Mucosa of gallbladder (tissue), 1 donor: ENCODE results near the gene SMG6. TPM values are rescaled to one million over a fixed set of nuclear protein-coding genes. Genes with fewer than 3 reads are reported as not detected.

Experiments used
- DNase-seq: peaks from one replicate; pipeline ENCODE4 v3.0.0-alpha.2; 2020; ENCODE audit warnings: low spot score
- total RNA-seq: library from RNA; stranded (reverse); gene quantifications from one replicate; pipeline ENCODE4 v1.2.1, GENCODE V29; 2021
- donor health status: DM: no; HTN: no; CAD: no.

SMG6 gene
- total RNA-seq, 1 donor from 2014 or later: 36.9 TPM

DNA sequence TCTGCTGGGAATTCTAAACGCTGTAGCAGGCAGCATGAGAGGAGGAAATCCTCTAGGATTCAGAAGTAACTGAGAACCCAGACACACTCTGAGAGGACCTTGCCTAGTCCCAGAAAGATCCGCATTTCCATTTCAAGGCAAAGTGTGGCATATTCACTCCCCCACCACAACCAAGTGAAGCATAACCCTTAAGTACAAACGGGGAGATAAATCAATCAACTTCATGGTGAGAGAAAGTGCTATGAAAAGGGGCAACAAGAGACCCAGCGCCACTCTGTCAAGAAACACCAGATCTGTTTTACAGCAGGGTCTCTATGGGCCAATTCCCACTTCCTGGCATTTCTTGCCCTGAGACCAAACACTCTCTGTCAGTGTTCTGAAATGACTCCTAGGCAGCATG, 68.3 kb downstream of the SMG6 start:
- no peak for DNase-seq

DNA sequence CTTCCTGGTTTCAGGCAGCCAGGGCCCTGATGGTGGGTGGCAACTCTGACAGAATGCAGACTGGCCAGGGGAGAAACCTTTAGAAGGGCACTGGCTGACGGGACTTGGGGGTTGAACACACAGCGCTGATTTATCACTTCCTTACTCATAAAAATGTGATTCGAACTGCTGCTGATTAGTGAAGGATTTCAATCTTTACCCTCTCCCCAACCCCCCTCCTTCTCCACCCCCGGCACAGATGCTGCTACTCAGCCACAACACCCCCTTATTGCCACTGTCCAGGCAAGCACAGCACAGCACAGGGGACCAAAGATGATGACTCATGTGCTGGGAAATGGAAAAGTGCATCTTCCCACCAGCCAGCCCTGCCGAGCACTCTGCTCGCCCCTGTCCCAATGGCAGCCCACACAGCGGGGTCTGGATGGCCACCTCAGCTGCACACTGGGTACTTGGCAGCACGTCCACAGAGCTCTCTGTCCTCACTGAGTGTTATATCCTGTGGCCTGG, 70.1 kb downstream of the SMG6 start:
- no peak for DNase-seq

DNA sequence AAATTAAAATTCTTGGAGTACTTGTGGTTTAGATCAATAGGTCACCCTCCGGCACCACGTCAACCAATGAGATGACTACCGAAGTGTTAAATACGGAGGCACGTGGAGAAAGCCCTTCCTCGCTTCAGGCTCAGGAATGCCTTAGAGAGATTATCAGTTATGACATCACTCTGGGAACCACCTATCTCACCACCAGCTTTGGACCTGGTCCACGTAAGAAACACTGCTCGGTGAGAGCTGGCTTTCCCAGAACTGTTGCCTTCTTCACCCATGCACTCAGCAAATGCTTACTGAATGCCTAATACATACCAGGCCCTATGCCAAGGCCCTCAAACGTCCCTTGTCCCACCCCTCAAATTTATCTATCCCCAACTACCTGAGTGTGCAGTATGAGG, 71.3 kb downstream of the SMG6 start:
- no peak for DNase-seq

DNA sequence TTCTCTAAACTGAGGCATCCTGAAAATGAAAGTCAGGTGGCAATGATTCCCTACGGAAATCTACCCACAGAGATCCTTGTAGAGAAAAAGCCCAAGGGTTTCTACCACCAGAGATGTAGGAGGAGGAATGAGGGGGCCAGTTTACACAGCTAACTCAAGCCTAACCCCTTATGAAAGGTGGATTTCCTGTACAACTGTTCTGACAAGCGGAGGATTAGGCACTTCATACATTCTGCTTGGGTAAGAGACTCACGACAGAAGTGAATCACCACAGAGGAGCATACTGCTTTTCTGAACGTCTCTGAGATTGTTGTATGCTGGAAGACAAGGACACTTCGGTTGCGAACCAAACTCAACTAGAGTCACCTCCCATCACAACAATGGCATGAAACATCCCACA, 72.7 kb downstream of the SMG6 start:
- DNase-seq: no peak

DNA sequence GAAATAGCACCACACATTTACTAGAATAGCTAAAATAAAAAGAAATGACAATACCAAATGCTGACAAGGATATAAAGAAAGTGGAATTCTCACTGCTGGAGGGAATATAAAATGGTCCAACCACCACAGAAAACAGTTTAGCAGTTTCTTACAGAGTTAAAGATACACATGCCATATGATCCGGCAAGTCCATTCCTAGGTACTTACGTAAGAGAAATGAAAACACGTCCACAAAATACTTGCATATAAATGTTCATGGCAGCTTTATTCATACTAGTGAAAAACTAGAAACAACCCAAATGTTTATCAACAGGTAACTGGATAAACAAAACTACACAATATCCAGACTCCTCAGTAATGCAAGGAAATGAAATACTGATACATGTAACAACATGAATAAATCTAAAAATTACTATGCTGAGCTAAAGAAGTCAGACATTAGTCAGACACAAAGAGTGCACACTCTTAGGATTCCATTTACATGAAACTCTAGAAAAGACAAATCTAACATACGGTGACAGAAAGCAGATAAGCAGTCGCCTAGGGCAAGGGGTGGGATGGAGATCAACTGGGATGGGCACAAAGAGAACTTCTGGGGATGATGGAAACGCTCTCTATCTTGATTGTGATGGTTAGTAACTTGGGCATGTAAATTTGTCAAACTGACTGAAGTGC, 76.4 kb downstream of the SMG6 start:
- DNase-seq: no peak

DNA sequence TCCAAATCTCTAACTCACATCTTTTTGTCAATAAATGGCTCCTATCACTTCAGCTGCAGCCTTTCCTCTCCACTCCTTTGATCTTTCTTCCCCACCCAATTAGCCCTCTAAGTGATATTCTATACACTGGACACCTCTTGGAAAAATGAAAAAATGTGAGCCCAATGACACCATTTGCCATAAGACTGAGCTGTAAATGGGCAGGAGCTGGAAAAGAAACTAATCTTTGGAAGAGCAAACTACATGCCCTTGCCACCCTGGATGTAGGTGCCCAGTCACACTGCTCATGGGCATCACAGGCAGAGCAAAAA, 80.0 kb downstream of the SMG6 start:
- DNase-seq: no peak

DNA sequence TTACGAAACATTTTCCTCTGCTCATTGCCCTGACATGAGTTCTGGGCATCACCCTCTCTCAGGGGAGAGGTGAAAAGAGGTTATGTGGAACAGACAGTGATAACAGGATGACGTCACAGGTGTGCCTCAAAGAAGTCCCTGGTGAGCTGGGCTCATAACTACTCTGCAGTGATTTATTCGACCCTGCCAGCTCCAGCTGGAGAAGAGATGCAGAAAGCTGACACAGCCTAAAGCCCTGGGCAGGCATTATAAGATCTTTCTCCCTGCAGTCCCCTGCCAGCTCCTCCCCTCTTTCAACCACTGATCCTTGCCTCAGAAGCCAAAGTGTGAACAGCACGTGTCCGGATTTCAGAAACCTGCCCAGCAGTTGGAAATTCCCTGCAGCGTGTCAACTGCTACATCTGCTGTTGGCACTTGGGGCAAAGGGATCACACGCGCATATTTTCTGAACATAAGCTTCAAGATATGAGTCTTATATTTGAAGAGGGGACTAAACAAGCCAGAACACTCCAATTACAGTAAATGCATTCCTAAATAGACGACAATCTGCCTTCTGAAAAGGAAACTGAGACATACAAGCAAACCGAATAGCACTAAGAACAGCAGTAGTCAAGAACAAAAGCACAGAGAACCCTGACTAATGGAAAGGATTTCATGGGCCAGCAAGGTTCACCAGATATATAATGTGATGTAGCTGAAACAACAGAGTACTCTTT, 80.5 kb downstream of the SMG6 start:
- peak; percentile 14 for DNase-seq

DNA sequence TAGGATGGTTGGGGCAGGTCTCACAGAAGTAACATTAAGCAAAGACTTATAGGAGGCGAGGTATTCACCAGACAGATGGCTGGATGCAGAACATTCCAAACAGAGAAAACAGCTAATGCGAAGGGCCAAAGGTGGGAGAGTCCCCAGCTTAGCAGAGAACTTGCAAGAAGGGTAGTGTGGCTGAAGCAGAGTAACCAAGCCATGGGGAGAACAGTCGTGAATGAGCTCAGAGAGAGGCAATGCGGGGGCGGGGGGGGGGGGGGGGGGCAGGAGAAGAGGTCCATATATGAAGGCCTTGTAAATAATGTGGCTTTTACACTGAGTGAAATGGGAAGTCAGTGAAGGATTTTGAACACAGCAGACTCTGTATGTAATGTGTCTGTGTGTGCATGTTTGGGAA, 81.3 kb downstream of the SMG6 start:
- no peak for DNase-seq

DNA sequence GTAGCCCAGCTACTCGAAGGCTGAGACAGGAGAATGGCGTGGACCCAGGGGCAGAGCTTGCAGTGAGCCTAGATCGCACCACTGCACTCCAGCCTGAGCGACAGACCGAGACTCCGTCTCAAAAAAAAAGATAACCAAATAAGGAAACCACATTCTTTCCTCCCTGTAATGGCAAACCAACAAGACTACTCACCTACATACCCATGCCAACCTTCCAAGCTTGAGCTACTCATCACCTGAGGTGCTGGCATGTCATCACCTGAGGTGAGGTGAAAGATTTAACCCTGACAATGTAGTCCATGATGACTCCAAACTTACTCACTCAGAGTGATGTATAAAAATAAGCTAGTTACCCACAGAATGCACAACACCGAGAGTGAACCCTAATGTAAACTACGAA, 85.2 kb downstream of the SMG6 start:
- no peak for DNase-seq

DNA sequence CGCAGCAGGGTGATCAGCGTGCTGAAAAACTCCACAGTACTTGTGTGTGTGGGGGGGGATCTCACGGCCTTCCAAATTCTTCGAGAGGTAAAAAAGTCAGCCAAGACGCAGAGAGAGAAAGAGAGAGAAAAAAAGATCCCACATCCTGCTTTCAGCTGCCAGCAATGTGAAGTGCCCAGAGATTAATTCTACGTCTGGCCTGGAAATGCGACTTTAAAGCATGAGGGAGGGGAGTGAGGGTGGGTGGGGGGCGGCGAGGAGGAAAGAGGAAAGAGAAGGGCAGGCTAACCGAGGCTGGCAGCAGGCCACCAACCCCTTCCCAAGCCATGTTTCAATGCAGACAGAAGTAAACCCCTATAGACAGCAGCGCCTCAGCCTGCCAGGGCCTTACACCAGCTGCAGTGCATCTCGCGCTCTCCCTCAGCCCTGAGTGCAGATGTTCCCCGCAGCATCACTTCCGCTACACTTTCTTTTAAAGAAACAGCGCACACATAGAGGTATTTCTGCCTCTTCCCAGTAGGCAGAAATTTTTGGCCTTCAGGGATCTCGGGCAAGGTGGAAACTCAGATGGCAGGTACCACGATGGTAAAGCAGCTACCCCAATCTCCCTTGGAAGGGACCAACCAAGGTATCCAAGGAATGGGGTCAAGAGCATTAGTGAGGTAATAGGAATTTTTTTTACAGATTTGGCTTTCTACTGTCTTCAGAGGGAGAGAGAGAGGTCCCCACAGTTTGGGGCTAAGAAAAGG, 87.8 kb downstream of the SMG6 start:
- DNase-seq: peak; percentile 65

DNA sequence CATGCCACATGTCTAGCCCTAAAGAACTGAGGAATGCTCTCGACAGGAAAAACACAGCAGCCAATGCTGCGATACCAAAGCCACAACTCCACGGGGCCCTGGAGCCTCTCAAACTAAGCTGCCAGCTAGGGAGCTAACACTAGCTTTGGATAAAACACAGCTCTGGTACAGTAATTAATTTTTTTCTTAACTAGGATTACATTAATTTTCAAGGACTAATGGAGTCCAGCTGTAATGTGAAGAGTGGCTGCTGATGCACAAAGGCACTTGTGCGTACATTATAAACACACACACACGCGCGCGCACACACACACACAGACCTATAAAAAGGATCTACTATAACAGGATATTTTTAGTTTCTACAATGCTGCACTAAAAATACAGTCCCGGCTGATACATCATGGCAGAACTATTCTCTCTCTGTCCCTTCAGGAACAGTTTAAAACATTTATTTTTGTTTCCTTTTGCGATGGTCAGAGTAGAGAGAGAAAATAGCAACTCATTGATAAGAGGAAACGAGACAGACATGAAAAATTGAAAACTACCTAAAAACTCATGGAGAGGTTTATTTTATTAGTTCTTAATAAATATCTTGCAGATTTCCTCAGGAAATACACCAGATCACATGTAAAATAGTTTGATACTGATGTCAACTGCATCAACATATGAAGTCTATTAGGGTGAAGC, 88.5 kb downstream of the SMG6 start:
- no peak for DNase-seq

DNA sequence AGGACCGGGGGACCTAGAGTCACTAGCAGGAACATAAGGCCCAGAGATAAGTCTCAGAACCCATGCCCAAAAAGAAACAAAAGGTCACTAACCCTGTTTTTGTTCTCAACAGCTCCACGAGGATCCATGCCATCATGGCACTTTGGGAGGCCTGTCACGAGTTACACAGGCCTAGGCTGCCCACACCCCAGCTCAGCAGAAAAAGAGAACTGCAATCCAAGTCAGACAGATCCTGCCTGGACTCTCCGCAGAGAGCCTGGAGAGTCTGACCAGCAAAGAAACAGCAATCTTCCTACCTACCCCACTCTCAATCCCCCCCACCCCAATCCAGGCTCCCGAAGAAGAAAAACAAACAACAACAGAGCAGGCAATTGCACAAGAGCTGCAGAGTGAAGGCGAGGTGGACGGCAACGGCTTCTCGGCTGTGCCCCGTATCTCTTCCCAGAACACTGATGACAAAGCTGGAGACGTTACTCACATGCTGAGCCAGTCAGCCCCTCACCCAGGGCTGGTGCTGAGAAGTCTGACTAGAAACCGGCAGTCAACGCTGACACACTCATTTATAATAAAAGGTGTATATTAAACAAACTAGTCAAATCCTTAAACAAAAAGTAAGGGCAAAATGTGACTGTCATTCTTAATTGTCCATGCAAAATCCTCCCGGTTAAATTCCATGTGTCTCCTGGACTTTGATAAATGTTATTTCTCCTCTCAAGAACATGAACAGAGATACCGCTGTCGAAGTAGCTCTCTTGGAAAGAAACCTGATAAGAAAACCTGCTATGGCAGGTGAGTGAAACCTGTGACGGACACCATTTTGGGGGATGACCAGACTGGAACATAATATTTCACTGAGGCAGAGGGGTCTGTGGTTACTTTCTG, 89.3 kb downstream of the SMG6 start:
- peak; percentile 45 for DNase-seq

DNA sequence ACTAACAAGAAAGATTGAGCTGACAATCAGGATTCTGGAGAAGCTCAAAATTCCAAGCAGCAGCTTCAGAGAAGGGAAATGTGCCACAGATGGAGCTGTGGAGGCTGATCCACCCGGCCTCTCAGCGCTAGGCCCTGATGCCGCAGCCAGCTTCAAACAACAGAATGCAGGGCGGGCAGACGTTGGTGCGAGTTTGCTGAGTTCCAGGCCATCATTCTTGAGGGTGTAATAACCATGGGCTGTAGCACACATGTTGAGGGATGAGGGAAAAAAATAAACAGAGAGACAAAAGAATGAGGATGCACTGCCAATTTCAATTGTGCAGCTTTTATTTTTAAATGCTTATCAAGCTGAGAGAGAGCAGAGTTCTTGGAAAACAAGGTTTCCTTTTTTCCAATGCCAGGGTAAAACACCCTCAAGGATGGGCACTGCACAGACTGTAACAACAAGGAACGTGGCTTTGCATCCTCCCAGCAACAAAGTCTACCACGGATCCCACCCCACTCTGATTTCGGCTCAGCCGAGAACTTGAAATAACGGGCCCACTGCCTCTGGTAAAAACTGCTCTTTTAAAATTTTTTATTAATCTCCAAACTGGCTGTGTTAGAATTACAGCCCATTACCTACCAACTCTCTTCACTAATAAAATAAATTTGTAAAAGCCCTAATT, 90.2 kb downstream of the SMG6 start:
- no peak for DNase-seq

DNA sequence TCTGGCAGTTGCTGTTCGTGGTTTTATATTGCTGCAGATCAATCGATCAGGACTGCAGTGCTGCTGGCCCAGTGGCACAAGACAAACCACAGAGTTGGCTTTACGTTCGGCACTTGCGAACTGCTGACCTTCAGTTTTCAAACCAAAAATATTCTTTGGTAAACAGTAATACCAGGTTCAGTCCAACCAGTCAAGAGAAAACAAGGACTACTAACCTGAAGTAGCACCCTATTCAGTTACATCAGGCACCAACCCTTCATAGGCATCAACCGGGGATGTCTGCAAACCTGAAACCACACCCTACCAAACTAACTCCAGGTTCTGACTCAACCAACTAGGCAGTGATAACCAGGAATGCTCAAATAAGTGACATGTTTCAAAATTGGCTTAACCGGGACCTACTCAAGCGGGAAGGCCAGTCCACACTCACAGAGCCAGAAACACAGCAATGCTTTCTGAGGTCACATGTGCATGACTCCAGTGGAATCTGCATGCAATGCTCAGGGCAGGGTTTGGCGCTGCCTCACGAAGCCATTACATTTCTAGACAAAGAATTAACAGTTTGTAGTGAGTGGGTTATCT, 91.1 kb downstream of the SMG6 start:
- DNase-seq: no peak

DNA sequence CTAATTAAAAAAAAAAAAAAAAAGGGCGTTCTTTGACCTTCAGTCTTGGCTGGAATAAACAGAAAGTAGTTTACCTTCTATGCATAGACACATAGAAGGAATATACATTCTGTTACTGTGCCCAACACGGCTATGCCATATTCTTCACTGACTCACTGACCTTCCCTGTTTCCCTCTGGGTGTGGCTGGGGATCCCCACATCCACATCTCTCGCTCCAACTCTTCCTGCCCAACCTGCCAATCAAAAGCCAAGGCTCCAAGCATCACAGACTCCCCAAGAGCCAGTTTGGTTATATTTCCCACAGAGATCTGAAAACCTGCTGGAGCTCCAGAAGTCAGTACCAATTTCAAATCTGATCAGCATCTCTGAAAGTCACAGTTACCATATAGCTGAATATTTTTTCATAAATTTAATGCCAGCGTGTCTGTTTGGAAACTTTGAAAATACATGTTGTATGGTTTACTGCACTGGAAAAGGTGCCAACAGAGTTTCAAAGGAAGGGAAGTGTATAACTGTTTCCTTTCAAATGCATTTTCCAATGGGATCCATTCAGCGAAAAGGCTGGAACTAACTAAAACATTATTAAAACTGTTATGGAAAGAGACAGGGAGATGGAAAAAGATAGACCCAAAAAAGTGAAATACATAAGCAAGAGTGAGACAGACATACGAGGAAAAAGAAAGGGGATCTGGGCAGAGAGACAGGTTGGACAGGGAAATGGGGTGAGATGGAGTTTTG, 91.8 kb downstream of the SMG6 start:
- no peak for DNase-seq

DNA sequence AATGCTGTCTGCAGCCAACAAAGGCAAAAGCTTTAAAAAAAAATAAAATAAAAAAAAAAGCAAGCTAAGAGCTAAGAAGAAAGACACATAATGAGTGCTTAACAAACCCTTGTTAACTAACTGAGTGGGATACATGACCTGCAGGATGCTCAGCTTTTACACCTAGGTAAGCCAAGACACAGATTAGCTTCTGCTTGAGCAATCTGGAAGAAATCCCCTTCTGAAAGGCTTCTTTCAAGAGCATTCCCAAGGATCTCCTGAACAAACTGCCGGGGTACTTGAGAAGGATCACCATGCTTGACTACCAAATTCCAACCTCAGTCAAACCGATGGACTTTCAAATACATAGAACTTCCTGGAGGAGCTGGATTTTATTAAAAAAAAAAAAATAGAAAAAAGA, 92.9 kb downstream of the SMG6 start:
- no peak for DNase-seq

DNA sequence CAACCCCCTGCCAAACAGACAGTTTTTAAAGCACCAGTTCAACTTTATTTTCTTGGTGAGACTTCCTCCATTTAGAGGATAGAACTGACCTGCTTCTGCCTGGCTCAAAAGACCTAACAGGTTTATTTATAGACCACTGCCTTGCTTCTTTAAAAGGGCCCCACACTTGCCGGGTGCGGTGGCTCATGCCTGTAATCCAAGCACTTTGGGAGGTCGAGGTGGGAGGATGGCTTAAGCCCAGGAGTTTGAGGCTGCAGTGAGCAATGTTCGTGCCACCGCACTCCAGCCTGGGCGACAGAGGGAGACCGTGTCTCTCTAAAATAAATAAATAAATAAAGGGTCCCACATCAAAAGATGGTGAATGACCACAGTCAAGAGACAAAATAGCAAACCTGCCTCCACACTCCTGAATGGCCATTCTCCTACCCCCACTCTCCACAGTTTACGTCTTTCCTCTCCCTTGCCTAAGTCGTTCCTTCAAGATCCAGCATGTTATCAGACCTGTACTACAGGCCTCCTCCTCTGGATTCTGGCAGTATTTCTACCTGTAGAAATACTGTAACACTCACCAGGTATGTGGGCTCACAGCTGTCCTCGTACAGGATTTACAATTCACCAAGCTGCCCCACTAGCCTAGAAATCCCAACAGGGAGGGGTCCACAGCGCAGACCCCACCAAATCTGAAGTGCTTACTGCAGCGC, 95.6 kb downstream of the SMG6 start:
- no peak for DNase-seq

DNA sequence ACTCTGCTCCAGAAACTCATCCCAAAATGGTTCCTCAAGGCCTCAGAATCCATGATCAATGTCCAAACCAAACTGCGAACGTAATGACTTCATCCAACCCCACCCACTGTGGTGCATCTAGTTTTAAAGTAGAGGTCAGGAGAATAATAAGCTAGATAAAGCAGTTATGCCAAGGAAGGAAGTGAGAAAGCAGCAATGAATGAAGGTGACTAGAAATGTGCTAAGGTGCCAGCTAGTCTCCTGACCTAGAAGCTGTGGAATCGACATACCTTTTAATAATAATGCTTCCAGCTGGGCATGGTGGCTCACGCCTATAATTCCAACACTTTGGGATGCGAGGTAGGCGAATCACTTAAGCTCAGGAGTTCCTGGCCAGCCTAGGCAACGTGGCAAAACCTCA, 99.2 kb downstream of the SMG6 start:
- DNase-seq: no peak

DNA sequence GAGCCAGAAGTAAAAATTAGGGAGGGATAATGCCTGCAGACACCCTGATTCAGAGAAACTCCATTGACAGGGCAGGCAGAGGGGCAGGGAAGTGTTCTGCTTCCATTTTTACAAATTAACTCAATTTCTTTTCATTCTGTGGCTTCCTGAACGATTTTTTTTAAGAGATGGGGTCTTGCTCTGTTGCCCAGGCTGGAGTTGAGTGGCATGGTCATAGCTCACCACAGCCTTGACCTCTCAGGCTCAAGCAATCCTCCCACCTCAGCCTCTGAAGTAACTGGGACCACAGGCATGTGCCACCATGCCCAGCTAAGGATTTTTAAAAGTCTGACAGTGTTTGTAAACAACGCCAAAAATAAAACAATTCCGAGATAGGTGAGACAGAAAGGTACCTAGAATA, 99.8 kb downstream of the SMG6 start:
- no peak for DNase-seq
